Measurements from ENCODE around the gene IGF2BP2.

DNA sequence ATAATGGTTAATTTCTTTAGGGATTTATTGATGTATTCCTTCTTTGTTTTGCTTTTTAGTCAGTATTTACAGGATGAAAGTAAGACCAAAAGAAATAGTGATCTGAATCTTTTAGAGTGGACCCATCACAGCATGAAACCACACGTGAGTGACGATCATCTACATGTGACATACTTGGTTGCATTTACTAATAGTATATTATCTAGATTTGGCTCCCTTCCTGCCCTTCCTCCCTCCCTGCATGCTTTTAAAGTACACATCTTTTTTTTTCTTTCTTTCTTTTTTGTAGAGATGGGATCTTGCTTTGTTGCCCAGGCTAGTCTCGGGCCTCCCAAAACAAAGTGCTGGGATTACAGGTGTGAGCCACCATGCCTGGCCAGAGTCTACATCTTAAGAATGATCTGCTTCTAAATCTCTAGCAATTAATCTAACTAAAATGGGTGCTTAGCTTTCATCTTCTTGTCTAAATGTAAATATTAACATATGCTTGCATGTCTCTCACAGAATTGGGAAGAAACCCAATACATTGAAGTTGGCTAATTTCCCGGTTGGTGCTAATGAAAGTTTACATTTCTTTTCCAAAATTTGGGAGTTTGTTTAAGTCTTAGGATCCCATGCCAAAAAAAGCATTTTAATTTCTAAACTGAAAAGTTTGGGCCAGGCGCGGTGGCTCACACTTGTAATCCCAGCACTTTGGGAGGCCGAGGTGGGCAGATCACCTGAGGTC is 200.7 kb downstream of the IGF2BP2 start:
- TF ChIP-seq, protein P1, sequence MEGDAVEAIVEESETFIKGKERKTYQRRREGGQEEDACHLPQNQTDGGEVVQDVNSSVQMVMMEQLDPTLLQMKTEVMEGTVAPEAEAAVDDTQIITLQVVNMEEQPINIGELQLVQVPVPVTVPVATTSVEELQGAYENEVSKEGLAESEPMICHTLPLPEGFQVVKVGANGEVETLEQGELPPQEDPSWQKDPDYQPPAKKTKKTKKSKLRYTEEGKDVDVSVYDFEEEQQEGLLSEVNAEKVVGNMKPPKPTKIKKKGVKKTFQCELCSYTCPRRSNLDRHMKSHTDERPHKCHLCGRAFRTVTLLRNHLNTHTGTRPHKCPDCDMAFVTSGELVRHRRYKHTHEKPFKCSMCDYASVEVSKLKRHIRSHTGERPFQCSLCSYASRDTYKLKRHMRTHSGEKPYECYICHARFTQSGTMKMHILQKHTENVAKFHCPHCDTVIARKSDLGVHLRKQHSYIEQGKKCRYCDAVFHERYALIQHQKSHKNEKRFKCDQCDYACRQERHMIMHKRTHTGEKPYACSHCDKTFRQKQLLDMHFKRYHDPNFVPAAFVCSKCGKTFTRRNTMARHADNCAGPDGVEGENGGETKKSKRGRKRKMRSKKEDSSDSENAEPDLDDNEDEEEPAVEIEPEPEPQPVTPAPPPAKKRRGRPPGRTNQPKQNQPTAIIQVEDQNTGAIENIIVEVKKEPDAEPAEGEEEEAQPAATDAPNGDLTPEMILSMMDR (IDR thresholded peaks at IDR 0.05) = no peak
- TF ChIP-seq EP300 (IDR thresholded peaks at IDR 0.05) (no peak), POLR2AphosphoS5 (IDR thresholded peaks at IDR 0.05) (no peak)
